K562 (cell line): ENCODE results near the gene ISOC1. TPM values are rescaled to one million over a fixed set of nuclear protein-coding genes. Genes with fewer than 3 reads are reported as not detected.

ENCODE experiments used
- CCNT2 ChIP-seq: IDR thresholded peaks from 2 replicates; pipeline ENCODE4 v1.6.1; 2011; ENCODE audit warnings: borderline replicate concordance, low read depth, mild to moderate bottlenecking, moderate library complexity, mixed read lengths, low read length; ENCODE audit not compliant: insufficient read length; ENCODE audit errors: extremely low read depth
- ELF1 ChIP-seq: fragments of 200-800 bp; sonication (Bioruptor generic); IDR thresholded peaks from 2 replicates; pipeline ENCODE4 v1.6.1; 2016; ENCODE audit warnings: missing genetic modification characterization, missing compliant biosample characterization
- ETV1 ChIP-seq: fragments of 450-650 bp; conservative IDR thresholded peaks from 2 replicates; pipeline ENCODE4 v1.6.1; 2016; ENCODE audit warnings: missing genetic modification characterization, control low read depth, low read depth, missing compliant biosample characterization
- IRF2 ChIP-seq: sonication (generic); formaldehyde crosslinking; IDR thresholded peaks from 2 replicates; pipeline ENCODE4 v1.8.1; 2022; ENCODE audit warnings: mild to moderate bottlenecking, missing genetic modification reagents
- L3MBTL2 ChIP-seq: fragments of 450-650 bp; IDR thresholded peaks from 2 replicates; pipeline ENCODE4 v1.6.1; 2016; ENCODE audit warnings: mild to moderate bottlenecking, moderate library complexity
- SIN3B ChIP-seq: fragments of 450-650 bp; IDR thresholded peaks from 2 replicates; pipeline ENCODE4 v1.6.1; 2017; ENCODE audit warnings: low read depth, mild to moderate bottlenecking, moderate library complexity
- SMARCA4 ChIP-seq: fragments of 450-650 bp; IDR thresholded peaks from 2 replicates; pipeline ENCODE4 v1.6.1; 2016
- ZNF592 ChIP-seq: fragments of 450-650 bp; IDR thresholded peaks from 2 replicates; pipeline ENCODE4 v1.6.1; 2017; ENCODE audit warnings: antibody characterized with exemption, mild to moderate bottlenecking
- ZNF639 ChIP-seq, 2 experiments: fragments of 200-800 bp in 1 of 2; sonication (Bioruptor generic) in 1 of 2; sonication (generic) in 1 of 2; formaldehyde crosslinking in 1 of 2; IDR thresholded peaks in 1 of 2; conservative IDR thresholded peaks in 1 of 2; 2 replicates each; pipeline versions ENCODE4 v1.5.0 to v1.6.1; 2016 to 2020; ENCODE audit warnings: missing compliant biosample characterization in 1 of 2, missing genetic modification characterization in 1 of 2, missing genetic modification reagents in 1 of 2
- polyA plus RNA-seq, 8 experiments: library from polyadenylated mRNA; depleted of rRNA in 4 of 8; stranded (reverse) in 5 of 8; unstranded in 3 of 8; fragments of >200 nt; fragmentation: Nextera tagmentation in 2 of 8; fragmentation: Illumina TruSeq in 1 of 8; extraction: Ambion mirVana in 2 of 8; extraction: Trizol in 1 of 8; gene quantifications; 2 replicates each; pipeline versions ENCODE4 v1.2.1 to v1.2.3, GENCODE V29; 2011 to 2014; ENCODE audit warnings: inconsistent platforms in 1 of 8, missing spikeins in 1 of 8
- total RNA-seq, 7 experiments: library from RNA; depleted of rRNA in 6 of 7; stranded (reverse); fragments of >200 nt in 6 of 7; fragmentation: Illumina TruSeq in 2 of 7; extraction: Trizol in 2 of 7; gene quantifications; 2 replicates each; pipeline versions ENCODE4 v1.2.1 to v1.2.3, GENCODE V29; 2011 to 2021; ENCODE audit warnings: low replicate concordance in 1 of 7
- TF ChIP-seq, protein P1 (sequence below): fragments of 450-650 bp; IDR thresholded peaks from 2 replicates; pipeline ENCODE4 v1.6.1; 2016; ENCODE audit warnings: mild to moderate bottlenecking, moderate library complexity

Gene ISOC1
- total and polyA plus RNA-seq, 9 of the 15 experiments (the other 6 are each of a cell fraction or from before 2014, with no cell fraction given): 14.0 to 67.9 (median 51.3) TPM

GRCh38 chr5:129078660-129079059, 15.9 kb upstream of the ISOC1 start (continued):
- TF ChIP-seq, protein P1, sequence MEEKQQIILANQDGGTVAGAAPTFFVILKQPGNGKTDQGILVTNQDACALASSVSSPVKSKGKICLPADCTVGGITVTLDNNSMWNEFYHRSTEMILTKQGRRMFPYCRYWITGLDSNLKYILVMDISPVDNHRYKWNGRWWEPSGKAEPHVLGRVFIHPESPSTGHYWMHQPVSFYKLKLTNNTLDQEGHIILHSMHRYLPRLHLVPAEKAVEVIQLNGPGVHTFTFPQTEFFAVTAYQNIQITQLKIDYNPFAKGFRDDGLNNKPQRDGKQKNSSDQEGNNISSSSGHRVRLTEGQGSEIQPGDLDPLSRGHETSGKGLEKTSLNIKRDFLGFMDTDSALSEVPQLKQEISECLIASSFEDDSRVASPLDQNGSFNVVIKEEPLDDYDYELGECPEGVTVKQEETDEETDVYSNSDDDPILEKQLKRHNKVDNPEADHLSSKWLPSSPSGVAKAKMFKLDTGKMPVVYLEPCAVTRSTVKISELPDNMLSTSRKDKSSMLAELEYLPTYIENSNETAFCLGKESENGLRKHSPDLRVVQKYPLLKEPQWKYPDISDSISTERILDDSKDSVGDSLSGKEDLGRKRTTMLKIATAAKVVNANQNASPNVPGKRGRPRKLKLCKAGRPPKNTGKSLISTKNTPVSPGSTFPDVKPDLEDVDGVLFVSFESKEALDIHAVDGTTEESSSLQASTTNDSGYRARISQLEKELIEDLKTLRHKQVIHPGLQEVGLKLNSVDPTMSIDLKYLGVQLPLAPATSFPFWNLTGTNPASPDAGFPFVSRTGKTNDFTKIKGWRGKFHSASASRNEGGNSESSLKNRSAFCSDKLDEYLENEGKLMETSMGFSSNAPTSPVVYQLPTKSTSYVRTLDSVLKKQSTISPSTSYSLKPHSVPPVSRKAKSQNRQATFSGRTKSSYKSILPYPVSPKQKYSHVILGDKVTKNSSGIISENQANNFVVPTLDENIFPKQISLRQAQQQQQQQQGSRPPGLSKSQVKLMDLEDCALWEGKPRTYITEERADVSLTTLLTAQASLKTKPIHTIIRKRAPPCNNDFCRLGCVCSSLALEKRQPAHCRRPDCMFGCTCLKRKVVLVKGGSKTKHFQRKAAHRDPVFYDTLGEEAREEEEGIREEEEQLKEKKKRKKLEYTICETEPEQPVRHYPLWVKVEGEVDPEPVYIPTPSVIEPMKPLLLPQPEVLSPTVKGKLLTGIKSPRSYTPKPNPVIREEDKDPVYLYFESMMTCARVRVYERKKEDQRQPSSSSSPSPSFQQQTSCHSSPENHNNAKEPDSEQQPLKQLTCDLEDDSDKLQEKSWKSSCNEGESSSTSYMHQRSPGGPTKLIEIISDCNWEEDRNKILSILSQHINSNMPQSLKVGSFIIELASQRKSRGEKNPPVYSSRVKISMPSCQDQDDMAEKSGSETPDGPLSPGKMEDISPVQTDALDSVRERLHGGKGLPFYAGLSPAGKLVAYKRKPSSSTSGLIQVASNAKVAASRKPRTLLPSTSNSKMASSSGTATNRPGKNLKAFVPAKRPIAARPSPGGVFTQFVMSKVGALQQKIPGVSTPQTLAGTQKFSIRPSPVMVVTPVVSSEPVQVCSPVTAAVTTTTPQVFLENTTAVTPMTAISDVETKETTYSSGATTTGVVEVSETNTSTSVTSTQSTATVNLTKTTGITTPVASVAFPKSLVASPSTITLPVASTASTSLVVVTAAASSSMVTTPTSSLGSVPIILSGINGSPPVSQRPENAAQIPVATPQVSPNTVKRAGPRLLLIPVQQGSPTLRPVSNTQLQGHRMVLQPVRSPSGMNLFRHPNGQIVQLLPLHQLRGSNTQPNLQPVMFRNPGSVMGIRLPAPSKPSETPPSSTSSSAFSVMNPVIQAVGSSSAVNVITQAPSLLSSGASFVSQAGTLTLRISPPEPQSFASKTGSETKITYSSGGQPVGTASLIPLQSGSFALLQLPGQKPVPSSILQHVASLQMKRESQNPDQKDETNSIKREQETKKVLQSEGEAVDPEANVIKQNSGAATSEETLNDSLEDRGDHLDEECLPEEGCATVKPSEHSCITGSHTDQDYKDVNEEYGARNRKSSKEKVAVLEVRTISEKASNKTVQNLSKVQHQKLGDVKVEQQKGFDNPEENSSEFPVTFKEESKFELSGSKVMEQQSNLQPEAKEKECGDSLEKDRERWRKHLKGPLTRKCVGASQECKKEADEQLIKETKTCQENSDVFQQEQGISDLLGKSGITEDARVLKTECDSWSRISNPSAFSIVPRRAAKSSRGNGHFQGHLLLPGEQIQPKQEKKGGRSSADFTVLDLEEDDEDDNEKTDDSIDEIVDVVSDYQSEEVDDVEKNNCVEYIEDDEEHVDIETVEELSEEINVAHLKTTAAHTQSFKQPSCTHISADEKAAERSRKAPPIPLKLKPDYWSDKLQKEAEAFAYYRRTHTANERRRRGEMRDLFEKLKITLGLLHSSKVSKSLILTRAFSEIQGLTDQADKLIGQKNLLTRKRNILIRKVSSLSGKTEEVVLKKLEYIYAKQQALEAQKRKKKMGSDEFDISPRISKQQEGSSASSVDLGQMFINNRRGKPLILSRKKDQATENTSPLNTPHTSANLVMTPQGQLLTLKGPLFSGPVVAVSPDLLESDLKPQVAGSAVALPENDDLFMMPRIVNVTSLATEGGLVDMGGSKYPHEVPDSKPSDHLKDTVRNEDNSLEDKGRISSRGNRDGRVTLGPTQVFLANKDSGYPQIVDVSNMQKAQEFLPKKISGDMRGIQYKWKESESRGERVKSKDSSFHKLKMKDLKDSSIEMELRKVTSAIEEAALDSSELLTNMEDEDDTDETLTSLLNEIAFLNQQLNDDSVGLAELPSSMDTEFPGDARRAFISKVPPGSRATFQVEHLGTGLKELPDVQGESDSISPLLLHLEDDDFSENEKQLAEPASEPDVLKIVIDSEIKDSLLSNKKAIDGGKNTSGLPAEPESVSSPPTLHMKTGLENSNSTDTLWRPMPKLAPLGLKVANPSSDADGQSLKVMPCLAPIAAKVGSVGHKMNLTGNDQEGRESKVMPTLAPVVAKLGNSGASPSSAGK: peak; percentile 78
- no peak for TF ChIP-seq SIN3B
- peak; percentile 25; the same call in 1 of the 2 replicates for TF ChIP-seq ELF1 (tag)
- peak; percentile 74; the same call in 1 of the 2 replicates for TF ChIP-seq ZNF592
- peak; percentile 87 for TF ChIP-seq L3MBTL2
- peak; percentile 60; the same call in 1 of the 2 replicates for TF ChIP-seq SMARCA4
- peak; percentile 20; the same call in 1 of the 2 replicates for TF ChIP-seq ETV1 (tag)
- TF ChIP-seq ZNF639 (CRISPR knock-in tag; conservative IDR thresholded peaks at IDR 0.05 in 1 of 2, IDR thresholded peaks at IDR 0.05 in 1 of 2): peak in 1 of 2 experiments; percentile 58; a peak in 1 of 4 replicates
- TF ChIP-seq IRF2 (CRISPR knock-in tag): no peak
- TF ChIP-seq CCNT2: peak; percentile 14
